Hematopoietic multipotent progenitor cell treated with erythropoietin and hydrocortisone succinate and interleukin-3 and kit ligand, for 15 days (in vitro differentiated cells): ENCODE measurements around the gene TP53I11.

Experiments
- DNase-seq: peaks from one replicate; pipeline ENCODE4 v3.0.0-alpha.2; 2015; ENCODE audit warnings: low spot score

The TP53I11 gene

DNA sequence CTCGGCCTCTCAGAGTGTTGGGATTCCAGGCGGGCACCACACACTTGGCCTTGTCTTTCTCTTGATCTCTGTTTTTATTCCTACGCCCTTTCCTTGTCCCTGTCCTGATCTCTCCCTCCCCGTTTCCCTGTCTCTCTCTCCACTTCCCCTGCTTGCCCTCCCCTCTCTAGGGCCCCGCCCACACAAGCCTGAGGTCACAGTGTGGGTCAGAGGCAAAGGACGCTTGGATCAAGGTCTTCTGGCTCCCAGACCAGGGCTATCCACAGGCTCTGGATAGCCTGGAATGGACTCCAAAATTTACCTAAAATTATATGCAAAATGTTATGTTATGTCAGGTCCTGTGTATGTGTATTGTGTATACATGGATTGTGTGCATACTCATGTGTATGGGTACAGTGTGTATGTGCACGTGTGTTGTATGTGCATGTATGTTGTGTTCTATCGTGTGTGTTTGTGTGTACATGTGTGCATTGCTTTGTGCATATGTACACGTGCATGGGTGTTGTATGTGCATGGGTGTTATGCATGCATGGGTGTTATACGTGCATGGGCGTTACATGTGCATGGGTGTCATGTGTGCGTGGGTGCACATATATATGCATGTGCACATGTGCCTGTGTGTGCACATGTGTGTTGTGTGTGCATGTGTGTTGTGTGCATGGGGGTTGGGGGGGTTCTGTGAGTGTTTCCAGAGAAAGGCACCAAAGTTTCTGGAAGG lies 38.3 kb downstream of the TP53I11 start:
- DNase-seq = no peak

- peak; percentile 94 for DNase-seq
Measured at GRCh38 chr11:44911029-44911814, 39.5 kb downstream of the TP53I11 start.

- DNase-seq = no peak
Measured at GRCh38 chr11:44910591-44910990, 40.1 kb downstream of the TP53I11 start.

DNA sequence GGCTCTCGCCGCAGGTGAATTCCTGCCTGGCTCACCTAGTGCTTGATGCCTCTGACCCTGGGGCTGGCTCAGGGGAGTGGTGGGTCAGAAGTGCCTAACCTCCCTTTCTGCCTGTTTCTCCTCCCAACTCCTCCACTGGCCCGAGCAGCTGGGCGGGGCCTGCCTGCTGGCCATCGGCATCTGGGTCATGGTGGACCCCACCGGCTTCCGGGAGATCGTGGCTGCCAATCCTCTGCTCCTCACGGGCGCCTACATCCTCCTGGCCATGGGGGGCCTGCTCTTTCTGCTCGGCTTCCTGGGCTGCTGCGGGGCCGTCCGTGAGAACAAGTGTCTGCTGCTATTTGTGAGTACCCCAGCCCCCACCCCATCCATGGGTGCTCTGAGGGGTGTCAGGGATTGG lies 41.1 kb downstream of the TP53I11 start:
- no peak for DNase-seq

DNA sequence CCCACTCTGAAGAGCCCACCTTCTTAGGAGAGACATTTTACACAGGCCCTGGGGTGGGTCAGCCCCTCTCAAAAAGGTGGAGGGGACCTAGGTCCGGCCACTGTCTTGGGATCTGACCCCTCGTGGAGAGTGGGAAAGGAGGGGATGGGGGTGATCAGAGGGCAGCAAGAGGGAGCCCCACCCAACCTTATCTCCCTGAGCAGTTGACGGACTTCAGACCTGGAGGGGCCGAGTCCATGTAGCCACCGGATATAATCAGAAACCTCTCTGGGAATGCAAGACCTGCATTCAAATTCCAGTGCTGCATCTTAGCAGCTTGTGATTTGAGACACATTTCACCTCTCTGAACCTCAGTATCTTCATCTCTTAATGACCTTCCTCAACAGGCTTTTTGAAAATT lies 44.0 kb downstream of the TP53I11 start:
- DNase-seq = peak; percentile 47

- DNase-seq = no peak
Measured at GRCh38 chr11:44905131-44905866, 45.4 kb downstream of the TP53I11 start.

DNA sequence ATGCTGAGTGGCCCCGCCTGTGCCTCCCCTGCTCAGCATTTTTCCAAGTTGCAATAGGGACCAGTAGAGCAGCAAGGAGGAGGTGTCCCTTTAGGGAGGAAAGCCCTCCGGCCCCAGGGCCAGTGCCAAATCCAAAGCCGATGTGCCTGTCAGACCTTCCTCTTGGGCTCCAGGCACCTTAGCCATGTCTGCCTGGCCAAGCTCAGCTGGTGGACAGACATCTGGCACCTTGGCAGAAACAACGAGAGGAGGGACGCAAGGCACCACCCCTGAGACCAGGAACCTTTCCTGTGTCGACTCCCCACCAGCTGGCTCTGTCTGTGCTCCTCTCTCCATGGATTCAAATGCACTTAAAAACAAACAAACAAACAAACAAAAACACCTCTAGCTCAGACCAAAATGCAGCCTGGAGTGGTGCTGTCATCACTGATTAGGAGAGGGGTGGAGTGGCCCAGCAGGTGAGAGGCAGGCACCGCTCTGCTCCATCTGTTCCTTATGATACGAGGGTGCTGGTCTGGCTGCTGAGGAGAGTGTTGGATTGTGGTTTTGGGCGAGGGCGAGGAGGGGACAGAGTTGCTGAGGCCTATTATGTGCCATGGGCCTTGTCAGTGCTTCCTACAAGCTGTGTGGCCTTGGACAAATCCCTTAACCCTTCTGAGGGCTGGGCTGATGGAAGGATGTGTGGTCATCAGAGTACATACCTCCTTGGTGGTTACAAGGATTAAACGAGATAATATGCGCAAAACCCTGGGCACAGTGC lies 46.2 kb downstream of the TP53I11 start:
- peak; percentile 65 for DNase-seq

DNA sequence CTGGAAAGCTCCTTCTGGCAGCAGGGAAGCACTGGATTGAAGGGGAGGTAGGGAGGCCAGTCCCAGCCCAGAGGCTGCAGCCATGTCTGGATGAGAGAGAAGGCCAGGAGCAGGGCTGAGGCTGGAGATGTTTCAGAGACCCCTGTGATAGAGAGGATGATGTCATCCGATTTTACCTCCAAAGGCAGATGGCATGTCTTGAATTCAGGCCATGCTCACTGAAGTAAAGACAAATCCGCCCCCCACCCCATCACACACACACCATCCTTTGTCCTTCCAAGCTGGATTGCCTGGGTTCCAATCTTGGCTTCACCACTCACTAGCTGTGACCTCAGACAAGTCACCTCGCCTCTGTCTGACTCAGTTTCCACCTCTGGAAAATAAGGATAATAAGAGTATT lies 47.2 kb downstream of the TP53I11 start:
- DNase-seq = no peak

DNA sequence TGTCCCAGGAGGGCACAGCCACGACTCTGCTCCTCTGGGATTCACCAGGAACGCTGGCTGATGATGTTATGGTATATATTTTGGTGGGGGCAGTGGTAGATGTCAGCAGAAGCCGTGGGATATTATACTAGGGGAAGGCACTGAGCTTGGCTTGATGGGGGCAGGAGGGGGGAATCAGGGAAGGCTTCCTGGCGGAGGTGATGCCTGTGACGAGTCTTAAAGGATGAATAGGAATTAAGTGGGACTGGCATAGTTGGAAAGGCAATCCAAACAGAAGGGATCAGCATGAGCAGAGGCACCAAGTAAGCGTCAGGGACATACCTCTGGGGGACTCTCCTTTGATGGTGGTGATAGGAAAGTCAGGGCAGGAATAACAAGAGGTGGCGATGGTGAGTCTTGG lies 47.6 kb downstream of the TP53I11 start:
- no peak for DNase-seq

DNA sequence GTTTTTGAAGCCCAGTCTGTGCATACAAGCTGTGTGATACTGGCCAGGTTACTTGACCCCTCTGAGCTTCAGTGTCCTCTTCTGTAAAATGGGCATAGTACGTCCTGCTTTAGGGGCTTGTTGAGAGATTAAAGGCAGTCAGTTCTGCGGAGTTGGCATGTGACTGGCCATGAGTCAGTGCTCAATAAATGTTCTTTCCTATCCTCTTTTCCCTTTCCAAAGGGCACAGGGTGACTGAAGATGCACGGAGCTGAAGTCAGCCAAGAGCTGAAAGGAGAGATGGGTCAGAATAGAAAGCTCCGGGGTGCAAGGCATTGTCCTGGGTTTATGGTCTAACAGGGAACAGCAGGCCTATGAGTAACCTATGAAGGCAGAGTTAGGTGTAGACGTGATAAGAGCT lies 48.9 kb downstream of the TP53I11 start:
- DNase-seq = no peak

- DNase-seq = no peak
Measured at GRCh38 chr11:44901120-44901633, 49.5 kb downstream of the TP53I11 start.

- peak; percentile 74 for DNase-seq
Measured at GRCh38 chr11:44899959-44900358, 50.7 kb downstream of the TP53I11 start.

DNA sequence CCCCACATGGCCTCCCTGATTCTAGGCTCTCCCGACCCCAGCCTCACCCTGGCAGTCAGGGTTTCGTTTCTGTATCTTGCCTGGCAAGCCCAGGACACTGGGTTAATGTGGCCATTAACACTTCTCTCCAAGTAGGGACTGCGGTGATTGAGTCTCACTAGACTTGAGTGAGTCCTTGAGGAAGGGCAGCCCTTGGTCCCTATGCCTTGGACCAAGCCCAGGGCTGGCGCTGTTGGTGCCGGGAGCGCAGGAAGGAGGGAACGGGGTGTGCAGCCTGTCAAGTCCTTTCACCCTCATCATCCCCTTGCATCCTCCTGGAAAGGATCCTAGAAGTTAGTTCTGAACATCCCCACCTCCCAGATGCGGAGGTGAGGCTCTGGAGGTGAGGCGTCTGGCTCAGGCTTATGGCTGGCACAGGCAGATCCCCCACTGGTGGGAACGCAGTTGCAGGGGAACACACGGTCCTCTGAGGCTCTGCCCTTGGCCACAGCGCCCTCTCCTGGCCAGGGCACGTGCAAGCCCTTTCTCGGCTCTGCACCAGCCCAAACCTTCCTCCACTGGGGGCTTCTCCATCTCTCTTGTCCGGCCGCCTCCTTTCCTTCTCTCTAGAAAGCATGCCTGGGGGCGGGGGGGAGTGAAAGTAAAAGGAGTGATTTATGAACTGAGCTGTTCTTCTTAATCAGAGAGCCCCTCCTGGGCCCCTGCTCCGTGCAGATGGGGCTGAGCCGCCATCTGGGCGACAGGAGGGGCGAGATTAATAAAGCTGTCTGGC lies 56.7 kb downstream of the TP53I11 start:
- DNase-seq = peak; percentile 64

- no peak for DNase-seq
Measured at GRCh38 chr11:44893308-44893822, 57.3 kb downstream of the TP53I11 start.

- DNase-seq = no peak
Measured at GRCh38 chr11:44892843-44893242, 57.8 kb downstream of the TP53I11 start.

DNA sequence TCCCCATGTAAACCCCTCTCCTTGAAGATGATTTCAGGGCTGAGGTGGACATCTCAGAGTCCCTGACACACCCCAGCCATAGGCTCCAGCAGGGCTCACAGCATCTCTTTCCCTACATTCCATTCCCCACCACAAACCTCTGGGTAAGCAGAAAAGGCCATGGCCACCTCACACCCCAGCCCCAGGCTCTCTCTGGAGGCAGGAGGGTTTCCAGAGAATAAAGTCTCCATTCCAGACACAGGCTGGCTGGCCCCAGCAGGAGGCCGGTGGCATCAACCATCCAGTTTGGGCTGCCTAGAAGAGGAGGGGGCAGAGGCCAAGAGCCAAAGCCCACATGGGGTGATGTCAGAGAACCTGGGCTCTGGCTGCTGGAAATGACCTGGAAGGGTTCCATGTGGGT lies 61.4 kb downstream of the TP53I11 start:
- DNase-seq = no peak

DNA sequence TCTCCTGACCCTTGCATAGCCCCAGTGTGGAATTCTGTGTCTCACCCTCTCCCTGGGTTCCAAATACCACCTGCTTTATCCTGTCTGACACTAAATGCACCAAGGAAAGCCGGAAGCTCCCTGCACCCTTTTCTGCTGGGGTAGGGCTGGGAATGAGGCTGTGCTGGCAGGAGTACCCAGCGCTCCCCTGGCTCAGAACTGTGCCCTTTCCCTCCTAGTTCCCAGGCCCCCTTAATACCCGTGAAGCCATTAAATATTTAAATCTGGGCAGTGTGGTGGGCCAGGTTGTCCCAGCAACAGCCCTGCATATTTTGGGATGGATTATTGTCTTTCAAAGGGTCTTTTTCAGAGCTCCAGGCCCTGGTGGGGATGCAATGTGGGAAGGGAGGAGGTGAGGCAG lies 63.0 kb downstream of the TP53I11 start:
- DNase-seq = no peak

- no peak for DNase-seq
Measured at GRCh38 chr11:44886790-44887140, 63.9 kb downstream of the TP53I11 start.

GRCh38 chr11:44885919-44886789 lies 64.5 kb downstream of the TP53I11 start:
- DNase-seq = no peak
